ENCODE results near the gene AKT1. TPM values are rescaled to one million over a fixed set of nuclear protein-coding genes. Genes with fewer than 3 reads are reported as not detected.

The AKT1 gene
- total RNA-seq, 1 donor from 2014 or later = 92.8 TPM

DNA sequence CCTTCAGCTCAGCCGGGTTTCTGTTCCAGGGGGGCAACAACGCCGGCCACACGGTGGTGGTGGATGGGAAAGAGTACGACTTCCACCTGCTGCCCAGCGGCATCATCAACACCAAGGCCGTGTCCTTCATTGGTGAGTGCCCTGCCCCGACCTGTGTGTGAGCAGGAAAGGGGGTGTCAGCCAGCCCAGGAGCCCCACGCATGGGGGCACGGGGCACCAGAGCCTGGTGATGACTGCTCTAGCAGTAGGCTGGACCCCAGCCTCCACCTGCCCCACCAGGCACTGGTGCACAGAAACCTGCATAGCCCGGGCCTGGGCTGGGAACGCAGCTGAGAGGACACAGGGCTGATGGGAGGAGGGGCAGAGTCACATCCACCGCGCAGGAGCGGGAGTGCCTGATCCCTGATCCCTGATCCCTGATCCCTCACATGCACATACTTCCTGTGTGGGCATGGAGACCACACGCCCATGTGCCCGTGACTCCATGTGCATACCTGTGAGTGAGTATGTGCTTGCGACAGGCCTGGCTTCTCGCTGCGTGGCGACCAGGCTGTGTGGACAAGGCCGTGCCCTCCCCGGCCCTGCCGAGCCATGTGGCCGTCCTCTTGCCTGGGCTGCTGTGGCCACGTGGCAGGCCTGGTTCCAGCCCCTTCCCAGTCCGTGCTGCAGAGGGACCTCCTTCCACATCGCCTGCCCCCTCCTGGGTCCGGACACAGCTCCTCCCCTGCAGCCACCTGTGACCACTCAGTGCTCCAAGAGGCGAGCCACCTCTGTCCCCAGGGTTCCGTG is 60.4 kb downstream of the AKT1 start:
- Histone ChIP-seq H3K27me3 (no peaks in the 10 kb centered on the region), H3K36me3 (no peaks in the 10 kb centered on the region), H3K4me1 (peaks cover 47% of the 10 kb centered on the region), H3K9me3 (no peaks in the 10 kb centered on the region), H3K4me3 (no peak overlapping the region), H3K27ac (peak overlapping the region; percentile 67)
- TF ChIP-seq, protein P1, sequence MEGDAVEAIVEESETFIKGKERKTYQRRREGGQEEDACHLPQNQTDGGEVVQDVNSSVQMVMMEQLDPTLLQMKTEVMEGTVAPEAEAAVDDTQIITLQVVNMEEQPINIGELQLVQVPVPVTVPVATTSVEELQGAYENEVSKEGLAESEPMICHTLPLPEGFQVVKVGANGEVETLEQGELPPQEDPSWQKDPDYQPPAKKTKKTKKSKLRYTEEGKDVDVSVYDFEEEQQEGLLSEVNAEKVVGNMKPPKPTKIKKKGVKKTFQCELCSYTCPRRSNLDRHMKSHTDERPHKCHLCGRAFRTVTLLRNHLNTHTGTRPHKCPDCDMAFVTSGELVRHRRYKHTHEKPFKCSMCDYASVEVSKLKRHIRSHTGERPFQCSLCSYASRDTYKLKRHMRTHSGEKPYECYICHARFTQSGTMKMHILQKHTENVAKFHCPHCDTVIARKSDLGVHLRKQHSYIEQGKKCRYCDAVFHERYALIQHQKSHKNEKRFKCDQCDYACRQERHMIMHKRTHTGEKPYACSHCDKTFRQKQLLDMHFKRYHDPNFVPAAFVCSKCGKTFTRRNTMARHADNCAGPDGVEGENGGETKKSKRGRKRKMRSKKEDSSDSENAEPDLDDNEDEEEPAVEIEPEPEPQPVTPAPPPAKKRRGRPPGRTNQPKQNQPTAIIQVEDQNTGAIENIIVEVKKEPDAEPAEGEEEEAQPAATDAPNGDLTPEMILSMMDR (IDR thresholded peaks at IDR 0.05) = no peak
- no peak for TF ChIP-seq POLR2A (IDR thresholded peaks at IDR 0.05)
- no peak for TF ChIP-seq POLR2AphosphoS5 (IDR thresholded peaks at IDR 0.05; ENCODE audit: insufficient read depth in 1 of 2, low read depth in 1 of 2)
- intact Hi-C loops (cut with DNase I) = no loop called here
- DNase-seq (ENCODE audit: extremely low spot score in 2 of 2) = no peak

DNA sequence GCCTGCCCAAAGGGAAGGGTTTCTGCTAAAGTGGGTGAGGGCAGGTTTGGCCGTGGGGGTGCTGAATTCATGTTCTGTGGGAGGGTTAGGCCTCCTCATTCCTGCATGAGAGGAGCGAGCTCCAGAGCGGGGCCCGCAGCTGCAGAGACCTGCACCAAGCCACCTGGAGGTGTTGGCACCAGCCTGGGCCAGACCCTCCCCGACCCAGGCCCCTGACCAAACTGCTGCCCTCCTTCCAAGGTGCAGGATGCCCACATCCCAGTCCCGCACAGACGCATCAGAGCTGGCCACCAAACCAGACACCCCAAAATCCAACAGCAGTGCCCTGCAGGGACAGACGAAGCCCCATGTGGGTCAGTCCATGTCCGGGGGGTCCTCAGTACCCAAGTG is 61.0 kb downstream of the AKT1 start:
- Histone ChIP-seq H3K9me3 (no peaks in the 10 kb centered on the region), H3K27me3 (no peaks in the 10 kb centered on the region), H3K27ac (peak overlapping the region; percentile 67), H3K4me3 (no peak overlapping the region), H3K4me1 (peaks cover 47% of the 10 kb centered on the region), H3K36me3 (no peaks in the 10 kb centered on the region)
- no peak for TF ChIP-seq POLR2AphosphoS5 (IDR thresholded peaks at IDR 0.05; ENCODE audit: insufficient read depth in 1 of 2, low read depth in 1 of 2)
- DNase-seq (ENCODE audit: extremely low spot score in 2 of 2) = no peak
- intact Hi-C loops (cut with DNase I) = no loop called here

DNA sequence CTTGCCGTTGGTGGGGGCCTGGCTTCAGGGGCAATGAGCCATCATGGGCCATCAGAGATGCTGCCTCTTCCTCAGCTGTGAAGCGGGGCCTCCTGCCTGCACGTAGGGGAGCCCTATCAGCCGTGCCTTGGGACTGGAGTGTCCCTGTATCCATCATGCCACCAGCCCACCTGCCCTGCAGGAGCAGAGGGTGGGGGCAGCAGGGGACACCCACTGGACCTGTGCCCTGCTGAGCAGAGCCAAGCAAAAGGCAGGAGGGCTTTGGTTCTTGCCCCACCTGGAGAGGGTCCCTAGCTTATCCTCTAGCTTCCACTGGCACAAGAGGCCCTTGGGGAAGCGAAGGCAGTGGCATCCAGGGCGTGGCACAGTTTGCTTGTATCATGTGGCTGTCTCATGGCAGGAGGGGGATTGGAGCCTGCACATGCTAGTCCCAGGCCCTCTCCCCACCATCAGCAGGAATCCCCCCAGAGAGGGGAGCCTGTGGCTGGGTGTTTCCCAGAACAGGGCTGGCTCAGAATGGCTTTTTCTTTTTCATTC is 61.4 kb downstream of the AKT1 start:
- no peak overlapping the region for H3K4me3 ChIP-seq
- no peaks in the 10 kb centered on the region for H3K9me3 ChIP-seq
- TF ChIP-seq POLR2AphosphoS5 (IDR thresholded peaks at IDR 0.05; ENCODE audit: insufficient read depth in 1 of 2, low read depth in 1 of 2) (no peak), POLR2A (IDR thresholded peaks at IDR 0.05) (no peak)
- TF ChIP-seq, protein P1 (IDR thresholded peaks at IDR 0.05) = no peak
- intact Hi-C loops (cut with DNase I) = no loop called here
- H3K4me1 ChIP-seq = peaks cover 47% of the 10 kb centered on the region
- H3K27ac ChIP-seq = no peak overlapping the region
- no peak for DNase-seq (ENCODE audit: extremely low spot score in 2 of 2)
- no peaks in the 10 kb centered on the region for H3K27me3 ChIP-seq
- no peaks in the 10 kb centered on the region for H3K36me3 ChIP-seq

DNA sequence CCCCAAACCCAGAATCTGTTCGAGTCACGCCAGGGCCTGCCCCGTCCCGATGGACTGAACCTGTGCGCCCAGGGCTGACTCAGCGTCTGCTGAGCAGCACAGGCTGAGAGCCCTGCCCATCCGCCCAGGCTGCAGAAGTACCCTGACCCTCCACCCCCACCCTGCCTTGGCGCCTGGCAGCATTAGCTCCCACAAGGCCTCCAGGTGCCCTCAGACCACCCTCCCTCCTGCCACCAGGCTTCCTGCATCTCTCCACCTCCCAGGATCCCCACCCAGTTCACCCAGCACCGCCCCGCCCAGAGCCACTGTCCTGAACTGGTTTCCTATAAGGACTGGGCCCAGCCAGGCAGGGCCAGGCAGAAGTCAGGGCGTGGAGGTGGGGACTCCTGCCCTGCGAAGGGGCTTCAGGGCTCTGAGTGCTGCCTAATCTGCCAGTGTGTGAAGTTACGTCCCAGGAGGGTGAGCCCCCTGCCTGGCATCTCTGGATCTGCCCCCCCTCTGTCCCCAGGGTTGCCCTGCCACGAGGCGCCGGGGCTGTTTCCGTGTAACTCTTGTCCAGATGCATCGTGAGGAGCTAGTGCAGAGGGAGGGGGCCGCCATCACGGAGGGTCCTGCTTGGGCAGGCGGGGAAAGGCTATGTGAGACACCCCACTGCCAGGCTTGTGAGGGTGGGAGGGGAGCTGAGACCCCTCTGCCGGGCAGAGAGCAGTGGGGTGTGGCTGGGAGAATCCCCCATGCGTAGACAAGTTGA is 62.4 kb downstream of the AKT1 start:
- peaks cover 47% of the 10 kb centered on the region for H3K4me1 ChIP-seq

DNA sequence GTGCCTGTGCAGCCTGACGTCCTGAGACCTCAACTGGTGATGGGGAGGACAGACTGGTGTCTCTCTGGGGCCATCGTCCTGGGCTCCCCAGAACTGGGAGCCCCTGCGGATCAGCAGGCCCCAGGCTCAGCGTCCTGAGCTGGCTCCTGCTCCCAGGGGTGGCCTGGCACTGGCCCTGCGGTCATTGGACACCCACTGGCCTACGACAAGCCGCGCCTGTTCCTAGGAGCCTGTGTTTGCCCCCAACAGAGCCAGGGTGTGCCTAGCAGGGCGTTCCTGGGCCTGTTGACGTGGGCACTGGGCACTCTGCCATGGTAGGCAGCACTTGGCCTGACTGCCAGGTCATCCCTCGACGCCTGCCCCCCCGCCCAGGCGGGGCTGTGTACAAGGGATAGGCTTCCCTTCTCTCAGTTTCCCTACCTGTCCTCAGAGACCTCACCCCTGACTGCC is 63.2 kb downstream of the AKT1 start:
- H3K9me3 ChIP-seq = no peaks in the 10 kb centered on the region
- no peaks in the 10 kb centered on the region for H3K27me3 ChIP-seq
- DNase-seq (ENCODE audit: extremely low spot score in 2 of 2) = no peak
- H3K4me3 ChIP-seq = no peak overlapping the region
- peak overlapping the region; percentile 60 for H3K27ac ChIP-seq
- H3K36me3 ChIP-seq = no peaks in the 10 kb centered on the region
- TF ChIP-seq, protein P1 (IDR thresholded peaks at IDR 0.05) = no peak
- TF ChIP-seq POLR2A (IDR thresholded peaks at IDR 0.05) (no peak), POLR2AphosphoS5 (IDR thresholded peaks at IDR 0.05; ENCODE audit: insufficient read depth in 1 of 2, low read depth in 1 of 2) (peak in 1 of 2 donors; percentile 20)
- intact Hi-C loops (cut with DNase I) = no loop called here
- peaks cover 47% of the 10 kb centered on the region for H3K4me1 ChIP-seq

More for the DNA sequence above, 62.4 kb downstream of the AKT1 start:
- no peaks in the 10 kb centered on the region for H3K9me3 ChIP-seq
- intact Hi-C loops (cut with DNase I) = no loop called here
- no peak for TF ChIP-seq POLR2AphosphoS5 (IDR thresholded peaks at IDR 0.05; ENCODE audit: insufficient read depth in 1 of 2, low read depth in 1 of 2)
- TF ChIP-seq, protein P1 (IDR thresholded peaks at IDR 0.05) = no peak
- no peak for DNase-seq (ENCODE audit: extremely low spot score in 2 of 2)
- no peaks in the 10 kb centered on the region for H3K27me3 ChIP-seq
- H3K36me3 ChIP-seq = no peaks in the 10 kb centered on the region
- no peak overlapping the region for H3K4me3 ChIP-seq
- peak overlapping the region; percentile 60 for H3K27ac ChIP-seq
